Suprapubic skin (tissue), 4 donors: ENCODE results near the gene PYROXD2. TPM values are rescaled to one million over a fixed set of nuclear protein-coding genes. Genes with fewer than 3 reads are reported as not detected.
A peak's percentile ranks its signal among the peaks of the same experiment; 100 is the strongest.

ENCODE experiments used
- DNase-seq, 2 donors: peaks; one replicate each; pipeline ENCODE4 v3.0.0-alpha.2; 2019; ENCODE audit warnings: low spot score in 2 of 2
- H3K27ac ChIP-seq: fragments of 200-600 bp; sonication (generic); one replicate; pipeline ENCODE4 v1.5.1; 2019
- H3K27me3 ChIP-seq: fragments of 200-600 bp; sonication (generic); one replicate; pipeline ENCODE4 v1.5.1; 2019
- H3K36me3 ChIP-seq: fragments of 200-600 bp; sonication (generic); one replicate; pipeline ENCODE4 v1.5.1; 2019
- H3K4me1 ChIP-seq: fragments of 200-600 bp; sonication (generic); one replicate; pipeline ENCODE4 v1.5.1; 2019
- H3K4me3 ChIP-seq: fragments of 200-600 bp; sonication (generic); one replicate; pipeline ENCODE4 v1.5.1; 2019; ENCODE audit warnings: mild to moderate bottlenecking
- H3K9me3 ChIP-seq: fragments of 200-600 bp; sonication (generic); one replicate; pipeline ENCODE4 v1.5.1; 2019
- EP300 ChIP-seq: sonication (generic); formaldehyde crosslinking; IDR thresholded peaks from one replicate; pipeline ENCODE4 v1.6.1; 2017; ENCODE audit warnings: antibody characterized with exemption
- POLR2A ChIP-seq, 2 donors: fragments of 450-650 bp; IDR thresholded peaks; one replicate each; pipeline ENCODE4 v1.6.1; 2017; ENCODE audit warnings: antibody characterized with exemption in 2 of 2, mild to moderate bottlenecking in 2 of 2, moderate library complexity in 2 of 2
- POLR2AphosphoS5 ChIP-seq, 3 donors: sonication (generic); formaldehyde crosslinking; IDR thresholded peaks; one replicate each; pipeline ENCODE4 v1.6.1; 2017; ENCODE audit warnings: antibody characterized with exemption in 3 of 3
- WGBS: methylation state at CpG from one replicate; pipeline ENCODE4 v1.1.5; 2018; 5-methylcytosine and 5-hydroxymethylcytosine counted together
- total RNA-seq, 4 donors: library from RNA; depleted of rRNA; stranded (reverse); fragments of >200 nt; gene quantifications; one replicate each; pipeline ENCODE4 v1.1.0, GENCODE V29; 2016
- TF ChIP-seq, protein P1 (sequence below), 2 donors: fragments of 200-600 bp in 1 of 2; fragments of 450-650 bp in 1 of 2; sonication (generic) in 1 of 2; IDR thresholded peaks; one replicate each; pipeline ENCODE4 v1.5.1; 2016 to 2019; ENCODE audit warnings: antibody characterized with exemption in 2 of 2, mild to moderate bottlenecking in 1 of 2, moderate library complexity in 1 of 2

The PYROXD2 gene
- total RNA-seq, 4 donors from 2014 or later = 4.3 to 20.3 (median 5.2) TPM

DNA sequence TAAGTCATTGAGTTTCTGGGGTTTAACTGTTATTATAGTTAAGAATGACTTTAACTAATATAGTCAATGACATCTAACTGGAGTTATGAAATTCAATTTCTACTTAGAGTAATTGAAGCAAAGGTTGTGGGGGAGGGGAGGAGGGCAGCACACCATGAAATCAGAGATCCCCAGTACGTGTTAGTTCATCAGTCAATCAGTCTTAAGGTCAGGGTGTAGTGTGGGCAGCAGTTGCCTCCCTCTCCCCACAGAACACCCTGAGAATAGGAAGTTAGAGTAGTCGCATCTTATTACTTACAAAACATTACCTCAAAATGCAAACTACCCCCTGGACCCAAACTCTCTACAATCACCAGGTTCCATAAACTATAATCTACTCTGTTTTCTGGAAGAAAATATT, 38.7 kb upstream of the PYROXD2 start:
- no peak for DNase-seq
- H3K36me3 ChIP-seq = no peaks in the 10 kb centered on the region
- H3K9me3 ChIP-seq = no peaks in the 10 kb centered on the region
- peaks cover 6% of the 10 kb centered on the region for H3K27me3 ChIP-seq
- no peak overlapping the region for H3K27ac ChIP-seq
- 80% methylated on average over 2 of the region's 2 CpGs for WGBS
- no peak overlapping the region for H3K4me3 ChIP-seq
- TF ChIP-seq, protein P1, sequence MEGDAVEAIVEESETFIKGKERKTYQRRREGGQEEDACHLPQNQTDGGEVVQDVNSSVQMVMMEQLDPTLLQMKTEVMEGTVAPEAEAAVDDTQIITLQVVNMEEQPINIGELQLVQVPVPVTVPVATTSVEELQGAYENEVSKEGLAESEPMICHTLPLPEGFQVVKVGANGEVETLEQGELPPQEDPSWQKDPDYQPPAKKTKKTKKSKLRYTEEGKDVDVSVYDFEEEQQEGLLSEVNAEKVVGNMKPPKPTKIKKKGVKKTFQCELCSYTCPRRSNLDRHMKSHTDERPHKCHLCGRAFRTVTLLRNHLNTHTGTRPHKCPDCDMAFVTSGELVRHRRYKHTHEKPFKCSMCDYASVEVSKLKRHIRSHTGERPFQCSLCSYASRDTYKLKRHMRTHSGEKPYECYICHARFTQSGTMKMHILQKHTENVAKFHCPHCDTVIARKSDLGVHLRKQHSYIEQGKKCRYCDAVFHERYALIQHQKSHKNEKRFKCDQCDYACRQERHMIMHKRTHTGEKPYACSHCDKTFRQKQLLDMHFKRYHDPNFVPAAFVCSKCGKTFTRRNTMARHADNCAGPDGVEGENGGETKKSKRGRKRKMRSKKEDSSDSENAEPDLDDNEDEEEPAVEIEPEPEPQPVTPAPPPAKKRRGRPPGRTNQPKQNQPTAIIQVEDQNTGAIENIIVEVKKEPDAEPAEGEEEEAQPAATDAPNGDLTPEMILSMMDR (IDR thresholded peaks at IDR 0.05) = no peak
- TF ChIP-seq POLR2AphosphoS5 (IDR thresholded peaks at IDR 0.05) = no peak
- no peak for TF ChIP-seq POLR2A (IDR thresholded peaks at IDR 0.05)
- TF ChIP-seq EP300 = no peak
- no peaks in the 10 kb centered on the region for H3K4me1 ChIP-seq

DNA sequence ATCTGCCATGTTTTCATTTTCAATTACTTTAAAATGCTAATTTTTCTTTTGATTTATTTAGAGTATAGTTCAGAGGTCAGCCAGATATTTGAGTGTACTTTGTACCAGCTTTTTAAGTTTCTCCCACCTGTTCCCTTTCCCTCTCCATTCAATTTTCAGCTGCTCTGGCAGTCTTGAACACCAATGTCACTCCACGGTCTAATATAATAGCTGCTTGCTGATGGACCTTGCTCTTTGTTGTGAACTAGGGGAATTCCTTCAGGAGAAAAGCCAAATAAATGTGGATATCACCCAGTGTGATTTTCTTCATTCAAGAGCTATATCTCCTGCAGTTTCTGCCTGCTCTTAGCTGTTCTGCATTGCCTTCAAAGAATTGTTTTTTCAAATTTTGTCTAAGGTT, 35.6 kb upstream of the PYROXD2 start:
- H3K9me3 ChIP-seq = no peaks in the 10 kb centered on the region
- DNase-seq = no peak
- peaks cover 11% of the 10 kb centered on the region for H3K4me1 ChIP-seq
- TF ChIP-seq, protein P1 (IDR thresholded peaks at IDR 0.05) = no peak
- TF ChIP-seq EP300 (no peak), POLR2A (IDR thresholded peaks at IDR 0.05) (no peak), POLR2AphosphoS5 (IDR thresholded peaks at IDR 0.05) (no peak)
- no peak overlapping the region for H3K27ac ChIP-seq
- WGBS = 83% methylated on average over 1 of the region's 1 CpG
- H3K4me3 ChIP-seq = no peak overlapping the region
- no peaks in the 10 kb centered on the region for H3K27me3 ChIP-seq
- no peaks in the 10 kb centered on the region for H3K36me3 ChIP-seq

DNA sequence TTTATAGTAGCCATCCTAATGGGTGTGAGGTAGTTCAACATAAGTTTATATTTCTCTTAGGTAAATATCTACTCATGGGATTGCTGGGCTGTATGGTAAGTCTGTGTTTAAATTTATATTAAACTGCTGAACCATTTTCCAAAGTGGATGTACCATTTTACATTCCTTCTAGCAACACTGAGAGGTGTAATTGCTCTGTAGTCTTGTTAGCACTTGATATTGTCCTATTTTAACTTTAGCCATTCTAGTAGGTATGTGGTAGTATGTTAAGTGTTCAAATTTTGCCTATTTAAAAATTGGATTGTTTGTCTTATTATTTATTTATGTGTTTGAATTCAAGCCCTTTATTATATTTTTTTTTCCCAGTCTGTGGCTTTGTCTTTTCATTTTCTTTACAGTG, 34.3 kb upstream of the PYROXD2 start:
- Histone ChIP-seq H3K4me3 (no peak overlapping the region), H3K4me1 (peaks cover 16% of the 10 kb centered on the region), H3K9me3 (no peaks in the 10 kb centered on the region), H3K27ac (no peak overlapping the region), H3K36me3 (peaks cover 7% of the 10 kb centered on the region), H3K27me3 (no peaks in the 10 kb centered on the region)
- TF ChIP-seq, protein P1 (IDR thresholded peaks at IDR 0.05) = no peak
- TF ChIP-seq EP300 (no peak), POLR2A (IDR thresholded peaks at IDR 0.05) (no peak), POLR2AphosphoS5 (IDR thresholded peaks at IDR 0.05) (no peak)
- DNase-seq = no peak

DNA sequence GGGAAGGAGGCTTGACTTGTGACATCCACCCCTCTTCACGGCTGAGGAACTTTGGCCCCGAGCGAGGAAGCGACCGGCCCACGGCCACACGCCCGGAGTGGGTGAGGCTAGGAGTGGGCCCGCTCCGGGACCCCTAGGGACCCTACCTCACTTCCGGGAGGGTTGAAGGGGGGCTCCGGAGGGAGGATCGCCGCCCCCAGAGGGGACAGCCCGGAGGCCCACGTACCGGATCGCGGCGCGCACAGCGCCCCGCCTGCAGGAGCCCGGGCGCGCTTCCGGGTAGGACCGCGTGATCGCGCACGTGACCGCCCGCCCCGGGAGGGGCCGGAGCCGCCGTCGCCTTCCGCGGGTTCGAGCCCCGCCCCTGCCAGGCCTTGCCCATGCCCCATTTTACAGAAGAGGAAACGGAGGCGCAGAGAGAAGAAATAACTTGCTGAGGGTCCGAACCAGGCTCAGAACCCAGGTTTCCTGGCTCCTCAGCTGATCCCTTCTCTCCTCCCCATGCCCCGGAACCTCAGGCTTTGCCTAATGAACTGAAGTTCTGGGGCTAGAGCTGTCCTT, 31.8 kb upstream of the PYROXD2 start, which contains the start of gene HPS1:
Gene HPS1, minus strand, starts transcription at position 275 of the 561 bp plus-strand sequence. CDS start 3,695 bp downstream, outside the sequence.
- DNase-seq = peak; percentile 84 to 87
- WGBS = 7% methylated on average over 23 of the region's 47 CpGs
- H3K9me3 ChIP-seq = no peaks in the 10 kb centered on the region

DNA sequence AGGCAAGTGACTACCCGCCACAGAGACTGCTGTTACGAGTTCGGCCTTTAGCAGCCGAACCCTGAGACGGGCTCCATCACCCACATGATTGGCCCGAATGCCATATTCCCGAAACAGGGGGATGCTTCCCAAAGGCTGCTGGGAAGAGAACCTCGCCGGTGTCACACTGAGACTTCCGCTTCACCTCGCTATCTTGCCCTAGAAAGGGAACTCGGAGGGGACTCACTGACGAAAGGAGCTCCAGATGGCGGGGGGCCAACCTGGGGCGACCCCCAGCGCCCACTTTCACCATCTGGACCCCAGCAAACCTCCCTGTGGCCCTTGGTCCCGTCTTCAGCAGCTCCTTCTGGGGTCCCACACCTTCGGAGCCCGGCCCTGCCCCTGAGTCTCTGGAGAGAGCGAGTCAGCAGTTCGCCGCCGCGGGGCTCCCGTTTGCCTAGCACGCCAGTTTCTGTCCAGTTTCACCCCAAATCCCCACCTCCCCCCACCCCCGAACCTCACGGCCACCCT, 31.2 kb upstream of the PYROXD2 start:
- no peak for DNase-seq
- TF ChIP-seq, protein P1 (IDR thresholded peaks at IDR 0.05) = no peak
- TF ChIP-seq POLR2A (IDR thresholded peaks at IDR 0.05) (no peak), EP300 (no peak), POLR2AphosphoS5 (IDR thresholded peaks at IDR 0.05) (no peak)
- H3K36me3 ChIP-seq = peaks cover 27% of the 10 kb centered on the region
- H3K4me3 ChIP-seq = peak overlapping the region; percentile 82
- H3K27ac ChIP-seq = peak overlapping the region; percentile 93
- peaks cover 16% of the 10 kb centered on the region for H3K4me1 ChIP-seq
- no peaks in the 10 kb centered on the region for H3K9me3 ChIP-seq
- no peaks in the 10 kb centered on the region for H3K27me3 ChIP-seq
- WGBS = 5% methylated on average over 24 of the region's 28 CpGs

More for the DNA sequence above, 31.8 kb upstream of the PYROXD2 start, which contains the start of gene HPS1:
- Histone ChIP-seq H3K27me3 (no peaks in the 10 kb centered on the region), H3K36me3 (peaks cover 27% of the 10 kb centered on the region), H3K4me3 (peak within 1 kb of the TSS; percentile 82), H3K4me1 (peaks cover 16% of the 10 kb centered on the region), H3K27ac (peak within 1 kb of the TSS; percentile 93)
- no peak for TF ChIP-seq EP300
- peak; percentile 29 to 78 for TF ChIP-seq POLR2A (IDR thresholded peaks at IDR 0.05)
- TF ChIP-seq POLR2AphosphoS5 (IDR thresholded peaks at IDR 0.05) = peak in 2 of 3 donors; percentile 63 to 65
